Measurements from ENCODE around the gene ACOXL. TPM values are rescaled to one million over a fixed set of nuclear protein-coding genes. Genes with fewer than 3 reads are reported as not detected.
A peak's percentile ranks its signal among the peaks of the same experiment; 100 is the strongest.

ACOXL gene
- polyA plus RNA-seq, 4 donors: 0.45 to 0.93 (median 0.73) TPM

- DNase-seq (ENCODE audit: low read depth in 4 of 4, low spot score in 3 of 4): no peak
Observed at GRCh38 chr2:111048856-111049768, 316.7 kb downstream of the ACOXL start.

GRCh38 chr2:111049792-111050640 lies 317.6 kb downstream of the ACOXL start:
- peak in 2 of 4 donors; percentile 40 to 61 for DNase-seq (ENCODE audit: low read depth in 4 of 4, low spot score in 3 of 4)

GRCh38 chr2:111050701-111051376 lies 318.5 kb downstream of the ACOXL start:
- no peak for DNase-seq (ENCODE audit: low read depth in 4 of 4, low spot score in 3 of 4)

- no peak for DNase-seq (ENCODE audit: low read depth in 4 of 4, low spot score in 3 of 4)
Observed at GRCh38 chr2:111052621-111053020, 320.2 kb downstream of the ACOXL start.

- no peak for DNase-seq (ENCODE audit: low read depth in 4 of 4, low spot score in 3 of 4)
Observed at GRCh38 chr2:111053266-111053665, 320.9 kb downstream of the ACOXL start.

GRCh38 chr2:111053825-111054515 lies 321.6 kb downstream of the ACOXL start:
- no peak for DNase-seq (ENCODE audit: low read depth in 4 of 4, low spot score in 3 of 4)

GRCh38 chr2:111054791-111055691 lies 322.7 kb downstream of the ACOXL start:
- no peak for DNase-seq (ENCODE audit: low read depth in 4 of 4, low spot score in 3 of 4)

- DNase-seq (ENCODE audit: low read depth in 4 of 4, low spot score in 3 of 4): no peak
Observed at GRCh38 chr2:111055735-111056134, 323.4 kb downstream of the ACOXL start.

GRCh38 chr2:111057045-111057444 lies 324.7 kb downstream of the ACOXL start:
- DNase-seq (ENCODE audit: low read depth in 4 of 4, low spot score in 3 of 4): no peak

- no peak for DNase-seq (ENCODE audit: low read depth in 4 of 4, low spot score in 3 of 4)
Observed at GRCh38 chr2:111057721-111058120, 325.3 kb downstream of the ACOXL start.

- no peak for DNase-seq (ENCODE audit: low read depth in 4 of 4, low spot score in 3 of 4)
Observed at GRCh38 chr2:111058264-111058663, 325.9 kb downstream of the ACOXL start.

- no peak for DNase-seq (ENCODE audit: low read depth in 4 of 4, low spot score in 3 of 4)
Observed at GRCh38 chr2:111061191-111061590, 328.8 kb downstream of the ACOXL start.

- no peak for DNase-seq (ENCODE audit: low read depth in 4 of 4, low spot score in 3 of 4)
Observed at GRCh38 chr2:111062417-111062816, 330.0 kb downstream of the ACOXL start.

- no peak for DNase-seq (ENCODE audit: low read depth in 4 of 4, low spot score in 3 of 4)
Observed at GRCh38 chr2:111066062-111066593, 333.8 kb downstream of the ACOXL start.

- DNase-seq (ENCODE audit: low read depth in 4 of 4, low spot score in 3 of 4): no peak
Observed at GRCh38 chr2:111068435-111069058, 336.2 kb downstream of the ACOXL start.

- no peak for DNase-seq (ENCODE audit: low read depth in 4 of 4, low spot score in 3 of 4)
Observed at GRCh38 chr2:111069722-111070121, 337.3 kb downstream of the ACOXL start.

- peak in 1 of 4 donors; percentile 38 for DNase-seq (ENCODE audit: low read depth in 4 of 4, low spot score in 3 of 4)
Observed at GRCh38 chr2:111071600-111072171, 339.3 kb downstream of the ACOXL start.

GRCh38 chr2:111072220-111072871 lies 340.0 kb downstream of the ACOXL start:
- no peak for DNase-seq (ENCODE audit: low read depth in 4 of 4, low spot score in 3 of 4)
